GM21717 (cell line): Measurements from ENCODE around the gene FOXC1.

Experiments
- ATAC-seq: cut with Tn5 transposase; IDR thresholded peaks from one replicate; pipeline ENCODE4 v1.9.1; 2021; ENCODE audit warnings: mild to moderate bottlenecking, moderate library complexity; ENCODE audit not compliant: unreplicated experiment

Gene FOXC1

DNA sequence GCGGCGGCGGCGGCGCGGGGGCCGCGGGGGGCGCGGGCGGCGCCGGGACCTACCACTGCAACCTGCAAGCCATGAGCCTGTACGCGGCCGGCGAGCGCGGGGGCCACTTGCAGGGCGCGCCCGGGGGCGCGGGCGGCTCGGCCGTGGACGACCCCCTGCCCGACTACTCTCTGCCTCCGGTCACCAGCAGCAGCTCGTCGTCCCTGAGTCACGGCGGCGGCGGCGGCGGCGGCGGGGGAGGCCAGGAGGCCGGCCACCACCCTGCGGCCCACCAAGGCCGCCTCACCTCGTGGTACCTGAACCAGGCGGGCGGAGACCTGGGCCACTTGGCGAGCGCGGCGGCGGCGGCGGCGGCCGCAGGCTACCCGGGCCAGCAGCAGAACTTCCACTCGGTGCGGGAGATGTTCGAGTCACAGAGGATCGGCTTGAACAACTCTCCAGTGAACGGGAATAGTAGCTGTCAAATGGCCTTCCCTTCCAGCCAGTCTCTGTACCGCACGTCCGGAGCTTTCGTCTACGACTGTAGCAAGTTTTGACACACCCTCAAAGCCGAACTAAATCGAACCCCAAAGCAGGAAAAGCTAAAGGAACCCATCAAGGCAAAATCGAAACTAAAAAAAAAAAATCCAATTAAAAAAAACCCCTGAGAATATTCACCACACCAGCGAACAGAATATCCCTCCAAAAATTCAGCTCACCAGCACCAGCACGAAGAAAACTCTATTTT is 2.0 kb downstream of the FOXC1 start:
- no peak for ATAC-seq

GRCh38 chr6:1612299-1612973 is 2.7 kb downstream of the FOXC1 start:
- ATAC-seq, result no peak

GRCh38 chr6:1612974-1613306 is 3.2 kb downstream of the FOXC1 start:
- no peak for ATAC-seq

DNA sequence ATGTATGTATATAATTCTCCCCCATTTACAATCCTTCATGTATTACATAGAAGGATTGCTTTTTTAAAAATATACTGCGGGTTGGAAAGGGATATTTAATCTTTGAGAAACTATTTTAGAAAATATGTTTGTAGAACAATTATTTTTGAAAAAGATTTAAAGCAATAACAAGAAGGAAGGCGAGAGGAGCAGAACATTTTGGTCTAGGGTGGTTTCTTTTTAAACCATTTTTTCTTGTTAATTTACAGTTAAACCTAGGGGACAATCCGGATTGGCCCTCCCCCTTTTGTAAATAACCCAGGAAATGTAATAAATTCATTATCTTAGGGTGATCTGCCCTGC is 3.6 kb downstream of the FOXC1 start:
- no peak for ATAC-seq

DNA sequence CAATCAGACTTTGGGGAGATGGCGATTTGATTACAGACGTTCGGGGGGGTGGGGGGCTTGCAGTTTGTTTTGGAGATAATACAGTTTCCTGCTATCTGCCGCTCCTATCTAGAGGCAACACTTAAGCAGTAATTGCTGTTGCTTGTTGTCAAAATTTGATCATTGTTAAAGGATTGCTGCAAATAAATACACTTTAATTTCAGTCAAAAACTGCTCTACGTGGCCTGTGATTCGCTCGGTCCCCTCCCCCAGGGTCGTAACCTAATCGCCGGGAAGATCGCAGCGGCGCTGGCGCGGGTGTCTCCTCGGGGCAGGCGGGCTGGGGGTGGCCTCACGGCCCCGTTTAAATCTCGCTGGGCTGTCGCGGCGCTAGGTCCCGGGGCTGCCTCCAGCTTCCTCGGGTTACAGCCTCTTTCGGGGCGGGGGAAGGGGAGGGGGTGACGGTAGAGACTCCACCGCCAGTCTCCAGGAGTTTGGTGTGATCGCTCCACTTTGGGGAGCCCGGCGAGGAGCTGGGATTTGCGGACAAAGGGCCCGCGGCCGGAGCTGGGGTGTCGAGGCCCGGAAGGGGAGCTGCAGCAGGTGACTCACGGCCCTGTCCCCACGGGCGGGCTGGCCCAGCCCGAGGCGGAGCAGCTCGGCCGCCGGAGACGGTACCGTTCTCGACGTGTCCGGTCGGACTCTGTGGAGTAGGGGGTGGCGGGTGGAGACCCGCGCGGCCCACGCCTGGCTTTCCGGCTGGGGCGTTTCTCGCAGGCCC is 4.2 kb downstream of the FOXC1 start:
- ATAC-seq, result no peak

DNA sequence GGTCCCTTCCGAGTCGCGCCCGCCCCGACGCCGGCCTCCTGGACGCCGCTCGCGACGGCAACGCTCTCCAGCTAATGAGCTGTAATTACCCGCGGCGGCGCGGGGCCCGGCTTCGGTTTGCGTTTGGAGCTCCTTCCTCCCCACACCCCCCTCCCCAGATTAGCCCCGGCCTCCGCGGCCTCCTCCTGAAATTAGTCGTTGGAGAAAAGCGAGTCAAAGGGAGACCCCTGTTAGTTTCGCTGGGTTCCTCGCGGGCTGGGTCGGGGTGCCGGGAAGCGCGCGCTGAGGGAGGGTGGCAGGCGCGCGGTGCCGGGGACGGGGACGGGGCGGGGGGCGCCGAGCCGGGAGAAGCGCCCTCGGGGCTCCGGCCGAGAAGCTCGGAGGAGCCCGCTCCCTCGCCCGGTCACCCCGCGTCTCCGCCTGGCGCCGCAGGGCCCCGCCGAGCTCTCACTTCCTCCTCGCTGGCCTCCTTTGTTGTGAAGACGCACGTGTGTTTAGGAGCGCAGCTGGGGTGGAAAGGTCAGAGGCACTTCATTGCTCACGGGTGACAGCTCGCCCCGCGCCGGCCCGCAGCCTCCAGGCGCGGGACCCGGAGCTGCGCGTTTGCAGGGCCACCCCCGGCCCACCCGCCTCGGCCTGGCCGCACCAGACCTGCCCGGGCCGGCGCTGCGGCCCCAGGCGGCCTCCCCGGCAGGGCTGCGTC is 4.9 kb downstream of the FOXC1 start:
- ATAC-seq, result no peak

DNA sequence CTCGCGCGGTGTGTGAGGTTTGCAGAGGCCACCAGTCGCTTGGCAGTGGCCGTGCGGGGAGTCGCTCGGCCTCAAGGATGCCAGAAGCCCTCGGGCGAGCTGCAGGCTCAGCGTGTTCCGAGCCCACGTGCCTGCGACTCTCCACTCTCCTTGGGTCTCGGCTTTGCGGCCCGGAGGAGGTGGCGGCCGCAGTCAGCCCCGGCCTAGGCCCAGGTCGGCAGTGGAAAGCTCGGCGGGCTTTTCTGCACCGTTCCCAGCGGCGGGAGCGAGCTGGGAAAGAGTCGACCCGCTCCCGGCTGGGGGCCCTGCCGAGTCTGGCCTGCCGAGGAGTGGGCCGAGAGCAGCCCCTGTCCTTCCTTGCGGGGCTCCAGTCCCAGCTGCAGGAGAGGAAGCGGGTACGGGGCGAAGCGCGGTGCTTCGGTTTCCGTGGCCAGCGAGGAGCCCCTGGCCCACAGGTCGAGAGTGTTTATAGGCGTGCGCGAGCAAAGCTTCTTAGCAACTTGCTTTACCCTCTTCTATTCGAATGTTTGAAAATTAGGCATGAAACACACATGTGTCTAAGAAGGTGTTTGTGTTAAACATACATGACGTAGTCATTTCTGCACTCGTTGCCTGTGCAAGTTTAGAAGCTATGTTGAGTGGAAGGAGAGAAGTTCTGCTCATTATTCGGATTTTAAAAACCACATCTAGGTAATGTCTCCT is 5.6 kb downstream of the FOXC1 start:
- ATAC-seq, result no peak

DNA sequence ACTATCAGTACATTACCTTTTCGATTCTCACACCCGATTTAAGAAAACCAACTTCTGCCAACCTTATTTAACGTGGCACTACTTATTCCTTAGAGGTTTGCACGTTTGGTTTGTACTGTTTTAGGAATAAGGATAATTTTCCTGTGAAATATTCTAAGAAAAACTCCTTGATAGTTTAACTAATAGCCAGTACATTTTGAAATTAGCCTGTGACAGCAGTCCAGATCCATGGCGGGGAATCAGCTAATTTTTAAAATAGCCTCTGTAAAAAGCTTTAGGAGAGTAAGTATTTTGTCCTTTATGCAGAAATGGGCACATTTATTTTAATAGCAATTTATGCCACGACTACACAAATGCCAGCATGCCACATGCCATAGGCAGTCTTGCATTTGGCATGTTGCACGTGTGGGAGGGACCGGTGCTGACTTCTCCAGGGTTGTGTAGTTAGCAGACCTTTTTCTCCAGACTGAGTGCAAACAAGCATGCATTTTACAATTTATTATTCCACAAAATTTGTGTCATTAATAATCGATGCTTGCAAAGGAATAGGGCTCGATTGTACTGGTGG is 6.2 kb downstream of the FOXC1 start:
- ATAC-seq, result no peak

- ATAC-seq, result no peak
These were observed 7.2 kb downstream of the FOXC1 start for GRCh38 chr6:1616701-1617463.

DNA sequence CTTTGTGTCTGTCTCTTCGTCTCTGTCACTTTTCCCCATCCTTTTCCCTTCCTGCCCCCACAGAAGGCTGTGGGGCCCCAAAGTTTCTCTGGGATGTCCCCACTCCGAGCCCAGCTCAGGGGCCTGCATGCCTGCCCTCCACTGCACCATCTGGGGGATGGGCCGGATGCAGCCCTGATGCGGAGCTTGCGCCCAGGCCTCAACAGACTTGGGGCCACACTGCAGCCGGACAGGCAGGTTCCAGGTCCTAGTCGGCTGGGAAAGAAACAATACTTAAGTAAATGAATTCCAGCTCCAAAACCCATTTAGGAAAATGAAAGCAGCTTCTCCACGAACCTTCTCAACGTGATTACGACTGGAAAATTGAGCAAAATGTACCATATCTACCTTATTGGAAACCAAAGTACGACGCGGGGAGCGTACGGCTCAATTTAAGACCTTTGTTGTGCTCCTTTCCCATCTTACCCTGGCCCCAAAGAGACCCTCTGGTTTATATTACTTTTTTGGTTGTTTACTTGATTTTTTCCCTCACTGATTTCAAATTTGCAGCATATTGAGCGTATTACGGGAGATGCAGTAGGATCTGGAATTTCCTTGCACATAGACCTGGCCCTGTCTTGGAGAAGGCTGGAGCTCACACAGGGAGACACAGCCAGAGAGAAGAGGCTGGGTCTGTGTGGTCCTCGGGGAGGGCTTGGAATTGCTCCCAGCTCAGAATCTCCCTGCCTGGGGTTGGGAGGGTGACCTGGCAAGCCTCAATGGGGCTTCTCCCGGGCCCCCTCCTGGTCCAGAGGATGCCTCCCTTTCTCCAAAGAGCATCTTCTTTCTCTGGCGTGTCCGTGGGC is 8.0 kb downstream of the FOXC1 start:
- ATAC-seq, result no peak

- ATAC-seq, result no peak
These were observed 8.8 kb downstream of the FOXC1 start for GRCh38 chr6:1618311-1619097.

GRCh38 chr6:1619098-1619672 is 9.5 kb downstream of the FOXC1 start:
- ATAC-seq, result no peak

- ATAC-seq, result no peak
These were observed 10.2 kb downstream of the FOXC1 start for GRCh38 chr6:1619673-1620503.

DNA sequence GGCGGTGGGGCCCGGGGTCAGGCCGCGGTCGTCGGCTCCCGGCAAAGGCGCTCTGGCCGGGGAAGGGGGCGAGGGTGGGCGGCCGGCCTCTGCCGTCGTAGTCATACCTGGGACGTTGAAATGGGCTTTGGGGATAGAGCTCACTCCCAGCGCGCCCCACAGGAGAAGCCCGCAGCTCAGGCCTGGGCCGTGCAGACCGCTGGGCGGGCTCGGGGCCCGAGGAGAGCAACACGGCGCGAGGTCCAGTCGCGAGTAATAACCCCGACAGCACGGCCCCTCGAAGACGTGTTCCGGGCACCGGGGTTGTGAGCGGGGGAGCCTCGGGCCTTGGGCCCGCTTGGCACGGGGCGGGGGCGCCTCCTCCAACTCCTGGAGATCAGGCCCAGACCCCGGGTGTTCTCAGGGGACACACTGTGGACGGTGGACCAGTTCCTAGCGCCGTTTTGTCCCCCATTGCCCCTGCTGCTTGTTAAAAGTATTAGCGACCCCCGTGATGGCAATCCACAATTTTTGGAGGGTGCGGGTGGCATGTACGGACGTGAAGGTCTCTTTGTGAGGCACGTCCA is 10.9 kb downstream of the FOXC1 start:
- ATAC-seq, result no peak

DNA sequence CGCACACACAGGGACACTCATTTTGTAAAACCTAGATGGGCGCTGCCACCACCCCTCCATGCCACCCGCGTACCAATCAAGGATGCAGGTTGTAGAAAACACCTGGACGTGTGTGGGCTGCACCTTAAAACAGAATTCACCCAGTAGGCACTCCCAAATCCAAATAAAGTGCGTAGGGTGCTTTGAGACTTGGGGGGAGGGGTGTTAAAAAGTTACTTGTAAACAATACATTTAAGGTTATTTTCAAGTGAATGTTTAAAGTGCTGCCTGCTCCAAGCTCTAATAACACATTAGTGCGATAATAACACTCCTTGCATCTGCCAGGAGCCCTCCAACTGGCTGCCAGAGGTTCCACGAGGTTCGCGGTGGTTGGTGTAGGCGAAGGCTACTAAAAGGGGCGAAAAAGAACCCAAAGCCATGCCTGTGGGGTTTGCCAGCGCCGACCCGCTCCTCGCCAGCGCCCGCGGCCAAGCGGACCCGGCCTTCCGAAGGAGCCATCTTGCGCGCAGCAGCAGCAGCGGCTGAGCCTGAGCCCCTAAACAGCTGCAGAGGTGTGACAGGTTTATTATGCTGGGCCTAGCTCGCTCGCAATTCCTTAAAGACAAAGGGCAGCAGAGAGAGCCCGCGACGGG is 11.5 kb downstream of the FOXC1 start:
- no peak for ATAC-seq

- ATAC-seq, result no peak
These were observed 12.6 kb downstream of the FOXC1 start for GRCh38 chr6:1622220-1622850.
